GM10248 (cell line): ENCODE data around the gene PPIP5K1.

ENCODE experiments used
- CTCF ChIA-PET: fragments of 300-600 bp; sonication (Branson Sonifier 250); formaldehyde crosslinking; extraction: SDS; loops from one replicate; lab custom pipeline; 2021; ENCODE audit warnings: antibody characterized with exemption; lab: Yijun Ruan, JAX
- POLR2A ChIA-PET: fragments of 350-650 bp; sonication (Branson Sonifier 250); formaldehyde crosslinking; extraction: SDS; loops from one replicate; lab custom pipeline; 2020; ENCODE audit warnings: antibody characterized with exemption; lab: Yijun Ruan, JAX
- DNase-seq: peaks from one replicate; pipeline ENCODE4 v3.0.0; 2012; ENCODE audit errors: extremely low spot score
- CTCF ChIP-seq: IDR thresholded peaks from 2 replicates; pipeline ENCODE4 v1.5.1; 2012; ENCODE audit warnings: mild to moderate bottlenecking, low read depth; ENCODE audit errors: extremely low read depth, missing control alignments, control extremely low read depth

Gene PPIP5K1

DNA sequence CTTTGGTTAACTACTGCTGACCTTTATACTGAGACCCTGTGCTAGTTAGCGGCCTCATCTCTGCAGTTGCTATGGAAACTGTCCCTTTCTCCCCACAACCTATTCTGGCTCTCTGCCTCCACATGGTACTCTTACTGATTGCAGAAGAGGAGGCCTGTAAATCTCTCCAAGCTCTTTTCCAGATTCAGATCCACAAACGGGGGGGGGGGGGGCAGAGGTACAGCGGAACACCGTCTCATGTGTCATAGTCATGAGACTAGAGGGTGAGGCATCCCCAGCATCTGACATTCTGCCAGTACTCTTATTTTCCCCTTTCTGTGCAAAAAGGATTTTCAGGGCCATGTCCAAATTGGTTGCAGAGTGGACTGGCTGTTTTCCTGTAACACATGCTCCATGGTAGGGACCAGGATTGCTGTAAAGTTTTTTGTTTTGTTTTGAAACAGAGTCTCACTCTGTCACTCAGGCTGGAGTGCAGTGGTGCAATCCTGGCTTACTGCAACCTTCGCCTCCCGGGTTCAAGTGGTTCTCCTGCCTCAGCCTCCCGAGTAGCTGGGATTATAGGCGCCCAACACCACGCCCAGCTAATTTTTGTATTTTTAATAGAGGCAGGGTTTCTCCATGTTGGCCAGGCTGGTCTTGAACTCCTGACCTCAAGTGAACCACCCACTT is 80.9 kb downstream of the PPIP5K1 start:
- CTCF ChIA-PET, result interaction anchor here (0.9 to 4.8 kb wide), 3 partner anchors 10 to 133 kb away, joined by 3 to 11 read pairs (median 3); no protein-coding TSS in a partner anchor
- no peak for TF ChIP-seq CTCF
- no peak for DNase-seq
- POLR2A ChIA-PET, result no interaction called here

- POLR2A ChIA-PET, result no interaction called here
- DNase-seq, result no peak
- TF ChIP-seq CTCF, result no peak
- CTCF ChIA-PET, result interaction anchor here (0.9 to 1.7 kb wide), 3 partner anchors 9 to 266 kb away, joined by 3 read pairs; no protein-coding TSS in a partner anchor
Observed at GRCh38 chr15:43508421-43508820, 81.6 kb downstream of the PPIP5K1 start.

GRCh38 chr15:43505738-43506137 is 84.3 kb downstream of the PPIP5K1 start:
- POLR2A ChIA-PET, result no interaction called here
- no peak for DNase-seq
- CTCF ChIA-PET, result interaction anchor here (0.8 to 1.9 kb wide), 2 partner anchors 8 to 9 kb away, joined by 3 to 4 read pairs; no protein-coding TSS in a partner anchor
- TF ChIP-seq CTCF, result no peak

DNA sequence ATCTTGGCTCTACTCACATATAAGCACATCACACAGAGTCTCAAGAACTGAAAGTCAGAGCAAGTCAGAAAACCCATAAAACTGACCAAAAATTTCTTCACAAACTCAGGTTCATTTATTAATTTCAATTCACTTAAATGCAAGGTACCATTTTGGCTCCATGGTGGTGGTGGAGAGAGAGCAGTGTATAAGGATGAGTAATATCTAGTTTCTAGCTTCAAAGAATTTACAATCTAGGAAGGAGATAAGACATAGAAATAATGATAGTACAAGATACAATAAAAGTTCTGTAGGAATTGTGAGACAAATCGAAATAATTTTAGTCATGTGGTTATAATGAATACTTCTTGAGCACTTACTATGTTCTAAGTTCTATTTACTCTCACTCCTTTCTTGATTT is 90.4 kb downstream of the PPIP5K1 start:
- CTCF ChIA-PET, result interaction anchor here (1.0 to 2.8 kb wide), 3 partner anchors 9 to 14 kb away, joined by 3 to 11 read pairs (median 3); no protein-coding TSS in a partner anchor
- no peak for TF ChIP-seq CTCF
- POLR2A ChIA-PET, result no interaction called here
- DNase-seq, result no peak

- CTCF ChIA-PET, result interaction anchor here (1.0 to 1.2 kb wide), 2 partner anchors 9 to 15 kb away, joined by 3 read pairs; no protein-coding TSS in a partner anchor
Observed at GRCh38 chr15:43498990-43499389, 91.0 kb downstream of the PPIP5K1 start.

More at GRCh38 chr15:43498990-43499389, 91.0 kb downstream of the PPIP5K1 start:
- DNase-seq, result no peak
- POLR2A ChIA-PET, result no interaction called here
- no peak for TF ChIP-seq CTCF
